HepG2 (cell line): ENCODE results near the gene FHL1.

Source experiments
- CREM ChIP-seq, 2 experiments: sonication (generic) in 1 of 2; formaldehyde crosslinking in 1 of 2; IDR thresholded peaks; 2 replicates each; pipeline versions ENCODE4 v1.4.0 to v1.6.1; 2016 to 2020; ENCODE audit warnings: antibody characterized with exemption in 1 of 2, mild to moderate bottlenecking in 1 of 2, missing genetic modification reagents in 1 of 2
- CTCF ChIP-seq: sonication (generic); formaldehyde crosslinking; IDR thresholded peaks from 2 replicates; pipeline ENCODE4 v1.5.0; 2020; ENCODE audit warnings: mild to moderate bottlenecking, missing genetic modification reagents, moderate library complexity
- EP300 ChIP-seq, 3 experiments: sonication (generic) in 1 of 3; formaldehyde crosslinking in 1 of 3; IDR thresholded peaks; 2 replicates each; pipeline versions ENCODE4 v1.5.1 to v1.6.1; 2011 to 2020; ENCODE audit warnings: low read depth in 2 of 3, low read length in 2 of 3, borderline replicate concordance in 1 of 3, improper control_type of control experiment in 1 of 3, mild to moderate bottlenecking in 1 of 3, missing genetic modification reagents in 1 of 3, moderate library complexity in 1 of 3
- ETS1 ChIP-seq: sonication (generic); formaldehyde crosslinking; IDR thresholded peaks from 2 replicates; pipeline ENCODE4 v1.4.0; 2020; ENCODE audit warnings: missing genetic modification reagents
- GPN1 ChIP-seq: sonication (generic); formaldehyde crosslinking; IDR thresholded peaks from 2 replicates; pipeline ENCODE4 v1.5.1; 2020; ENCODE audit warnings: missing genetic modification reagents, borderline replicate concordance
- KDM4B ChIP-seq: sonication (generic); formaldehyde crosslinking; IDR thresholded peaks from 2 replicates; pipeline ENCODE4 v1.4.0; 2020; ENCODE audit warnings: missing genetic modification reagents
- PREB ChIP-seq: sonication (generic); formaldehyde crosslinking; IDR thresholded peaks from 2 replicates; pipeline ENCODE4 v1.4.0; 2020; ENCODE audit warnings: missing genetic modification reagents
- RCOR2 ChIP-seq: IDR thresholded peaks from 2 replicates; pipeline ENCODE4 v1.6.1; 2016; ENCODE audit warnings: missing biosample characterization, missing genetic modification reagents
- SRSF1 ChIP-seq: fragments of 200-400 bp; formaldehyde crosslinking; optimal IDR thresholded peaks from 2 replicates; pipeline ENCODE3; 2017; ENCODE audit warnings: mild to moderate bottlenecking, low read depth, low read length, moderate library complexity
- STAG1 ChIP-seq: sonication (generic); formaldehyde crosslinking; IDR thresholded peaks from 2 replicates; pipeline ENCODE4 v1.4.0; 2020; ENCODE audit warnings: missing genetic modification reagents
- YY1 ChIP-seq: IDR thresholded peaks from 2 replicates; pipeline ENCODE4 v1.6.1; 2011; ENCODE audit warnings: low read length, low read depth, moderate library complexity, mild to moderate bottlenecking; ENCODE audit not compliant: insufficient read depth, insufficient replicate concordance
- ZNF337 ChIP-seq: sonication (generic); formaldehyde crosslinking; IDR thresholded peaks from 2 replicates; pipeline ENCODE4 v1.5.1; 2020; ENCODE audit warnings: missing genetic modification reagents, low read depth, mild to moderate bottlenecking, borderline replicate concordance
- ZNF510 ChIP-seq: sonication (generic); formaldehyde crosslinking; IDR thresholded peaks from 2 replicates; pipeline ENCODE4 v1.4.0; 2020; ENCODE audit warnings: low read depth, mild to moderate bottlenecking, missing genetic modification reagents
- ZNF704 ChIP-seq: sonication (generic); formaldehyde crosslinking; IDR thresholded peaks from 2 replicates; pipeline ENCODE4 v1.8.1; 2023; ENCODE audit warnings: mild to moderate bottlenecking, inconsistent platforms, moderate library complexity, missing genetic modification reagents, borderline replicate concordance

GRCh38 chrX:136206916-136207315 is 59.6 kb downstream of the FHL1 start:
- TF ChIP-seq EP300 (IDR thresholded peaks at IDR 0.05; ENCODE audit: low read depth in 2 of 2, low read length in 2 of 2), result no peak
- no peak for TF ChIP-seq EP300 (CRISPR knock-in tag; IDR thresholded peaks at IDR 0.05; ENCODE audit: borderline replicate concordance)
- TF ChIP-seq ZNF337 (CRISPR knock-in tag), result no peak
- no peak for TF ChIP-seq RCOR2 (CRISPR knock-in tag)
- no peak for TF ChIP-seq CTCF (CRISPR knock-in tag)
- TF ChIP-seq ZNF704, result no peak
- TF ChIP-seq GPN1, result no peak
- no peak for TF ChIP-seq KDM4B (CRISPR knock-in tag)
- no peak for TF ChIP-seq PREB
- no peak for TF ChIP-seq STAG1
- no peak for TF ChIP-seq ZNF510 (CRISPR knock-in tag)
- TF ChIP-seq ETS1 (CRISPR knock-in tag), result no peak
- no peak for TF ChIP-seq YY1
- no peak for TF ChIP-seq SRSF1
- no peak for TF ChIP-seq CREM (IDR thresholded peaks at IDR 0.05)
- TF ChIP-seq CREM (CRISPR knock-in tag; IDR thresholded peaks at IDR 0.05), result no peak
